H1 (cell line): ENCODE data around the gene LIPC. TPM values are rescaled to one million over a fixed set of nuclear protein-coding genes. Genes with fewer than 3 reads are reported as not detected.

Source experiments
- CBX5 ChIP-seq: fragments of 300-800, 300-1000 bp; sonication (generic); IDR thresholded peaks from 2 replicates; pipeline ENCODE4 v1.7.1; 2016; ENCODE audit warnings: antibody characterized with exemption, low read length, low read depth
- CEBPB ChIP-seq: IDR thresholded peaks from 2 replicates; pipeline ENCODE4 v1.6.1; 2012; ENCODE audit warnings: low read depth, low read length
- CREB1 ChIP-seq: IDR thresholded peaks from 2 replicates; pipeline ENCODE4 v1.6.1; 2012; ENCODE audit warnings: inconsistent platforms
- CTBP2 ChIP-seq: IDR thresholded peaks from 2 replicates; pipeline ENCODE4 v1.7.0; 2011; ENCODE audit warnings: borderline replicate concordance, mild to moderate bottlenecking, moderate library complexity, mixed read lengths, low read length; ENCODE audit not compliant: insufficient read depth, insufficient read length
- GABPA ChIP-seq: IDR thresholded peaks from 2 replicates; pipeline ENCODE4 v1.6.1; 2011; ENCODE audit warnings: mild to moderate bottlenecking, low read length, moderate library complexity, borderline replicate concordance; ENCODE audit not compliant: insufficient read depth
- JUND ChIP-seq: IDR thresholded peaks from 2 replicates; pipeline ENCODE4 v1.6.1; 2011; ENCODE audit warnings: mild to moderate bottlenecking, improper control_type of control experiment, low read length
- NANOG ChIP-seq: IDR thresholded peaks from 2 replicates; pipeline ENCODE4 v1.6.1; 2011; ENCODE audit warnings: low read length, low read depth, mild to moderate bottlenecking, inconsistent platforms; ENCODE audit not compliant: insufficient read depth, poor library complexity, severe bottlenecking
- NRF1 ChIP-seq: IDR thresholded peaks from 2 replicates; pipeline ENCODE4 v1.6.1; 2011; ENCODE audit warnings: mild to moderate bottlenecking, low read depth, low read length, improper control_type of control experiment
- RFX5 ChIP-seq: IDR thresholded peaks from 2 replicates; pipeline ENCODE4 v1.6.1; 2011; ENCODE audit warnings: low read depth, low read length, improper control_type of control experiment, borderline replicate concordance
- TAF1 ChIP-seq: IDR thresholded peaks from 2 replicates; pipeline ENCODE4 v1.6.1; 2011; ENCODE audit warnings: mild to moderate bottlenecking, low read depth, low read length
- TCF12 ChIP-seq: IDR thresholded peaks from 2 replicates; pipeline ENCODE4 v1.6.1; 2011; ENCODE audit warnings: low read depth, mild to moderate bottlenecking, low read length
- TEAD4 ChIP-seq: IDR thresholded peaks from 2 replicates; pipeline ENCODE4 v1.6.1; 2012; ENCODE audit warnings: low read depth, low read length, inconsistent platforms, mixed read lengths
- polyA plus RNA-seq, 7 experiments: library from polyadenylated mRNA; depleted of rRNA in 3 of 7; stranded (reverse) in 5 of 7; unstranded in 2 of 7; fragments of >200 nt in 5 of 7; fragments of 200-250 nt in 2 of 7; gene quantifications; 1 replicate in 5 of 7; 2 replicates in 1 of 7; 4 replicates in 1 of 7; pipeline versions ENCODE4 v1.2.1 to v1.2.3, GENCODE V29; 2011 to 2013; ENCODE audit warnings: missing spikeins in 2 of 7, mixed read lengths in 2 of 7
- total RNA-seq: library from RNA; stranded (reverse); fragmentation: NEBNext Ultra II Directional; extraction: Animal tissue kit (Norgen Biotek cat#: 25700); gene quantifications from 2 replicates; pipeline ENCODE4 v1.2.1, GENCODE V29; 2021
- TF ChIP-seq, protein P1 (sequence below): fragments of 300-600 bp; sonication (generic); IDR thresholded peaks from 2 replicates; pipeline ENCODE4 v1.7.1; 2012; ENCODE audit warnings: low read length, moderate library complexity, mild to moderate bottlenecking, inconsistent platforms; ENCODE audit not compliant: insufficient replicate concordance

The LIPC gene
- total and polyA plus RNA-seq, 2 of the 8 experiments (the other 6 are each of a cell fraction or from before 2014, with no cell fraction given), result not detected

DNA sequence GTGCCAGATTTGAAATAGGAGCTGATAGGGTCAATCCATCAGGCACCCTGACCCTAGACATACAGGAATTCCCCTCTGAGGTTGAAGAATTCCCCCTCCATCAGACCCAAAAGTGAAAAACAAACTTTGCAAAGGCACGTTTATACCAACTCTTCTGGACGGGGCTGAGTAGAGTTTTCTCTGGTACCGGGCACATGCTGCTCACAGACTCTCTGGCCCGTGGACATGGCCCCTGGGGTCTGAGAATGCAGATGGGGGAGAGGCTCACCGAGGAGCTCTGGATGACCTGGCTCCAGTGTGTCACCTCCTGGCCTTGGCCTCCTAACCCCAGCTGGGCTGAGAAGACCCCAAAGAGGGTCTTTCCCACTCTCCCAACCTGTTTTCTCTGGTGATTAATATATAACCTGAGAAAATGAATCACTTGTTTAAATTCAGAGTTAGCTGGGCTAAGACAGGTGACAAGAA, 11.2 kb upstream of the LIPC start (continued):
- TF ChIP-seq, protein P1, sequence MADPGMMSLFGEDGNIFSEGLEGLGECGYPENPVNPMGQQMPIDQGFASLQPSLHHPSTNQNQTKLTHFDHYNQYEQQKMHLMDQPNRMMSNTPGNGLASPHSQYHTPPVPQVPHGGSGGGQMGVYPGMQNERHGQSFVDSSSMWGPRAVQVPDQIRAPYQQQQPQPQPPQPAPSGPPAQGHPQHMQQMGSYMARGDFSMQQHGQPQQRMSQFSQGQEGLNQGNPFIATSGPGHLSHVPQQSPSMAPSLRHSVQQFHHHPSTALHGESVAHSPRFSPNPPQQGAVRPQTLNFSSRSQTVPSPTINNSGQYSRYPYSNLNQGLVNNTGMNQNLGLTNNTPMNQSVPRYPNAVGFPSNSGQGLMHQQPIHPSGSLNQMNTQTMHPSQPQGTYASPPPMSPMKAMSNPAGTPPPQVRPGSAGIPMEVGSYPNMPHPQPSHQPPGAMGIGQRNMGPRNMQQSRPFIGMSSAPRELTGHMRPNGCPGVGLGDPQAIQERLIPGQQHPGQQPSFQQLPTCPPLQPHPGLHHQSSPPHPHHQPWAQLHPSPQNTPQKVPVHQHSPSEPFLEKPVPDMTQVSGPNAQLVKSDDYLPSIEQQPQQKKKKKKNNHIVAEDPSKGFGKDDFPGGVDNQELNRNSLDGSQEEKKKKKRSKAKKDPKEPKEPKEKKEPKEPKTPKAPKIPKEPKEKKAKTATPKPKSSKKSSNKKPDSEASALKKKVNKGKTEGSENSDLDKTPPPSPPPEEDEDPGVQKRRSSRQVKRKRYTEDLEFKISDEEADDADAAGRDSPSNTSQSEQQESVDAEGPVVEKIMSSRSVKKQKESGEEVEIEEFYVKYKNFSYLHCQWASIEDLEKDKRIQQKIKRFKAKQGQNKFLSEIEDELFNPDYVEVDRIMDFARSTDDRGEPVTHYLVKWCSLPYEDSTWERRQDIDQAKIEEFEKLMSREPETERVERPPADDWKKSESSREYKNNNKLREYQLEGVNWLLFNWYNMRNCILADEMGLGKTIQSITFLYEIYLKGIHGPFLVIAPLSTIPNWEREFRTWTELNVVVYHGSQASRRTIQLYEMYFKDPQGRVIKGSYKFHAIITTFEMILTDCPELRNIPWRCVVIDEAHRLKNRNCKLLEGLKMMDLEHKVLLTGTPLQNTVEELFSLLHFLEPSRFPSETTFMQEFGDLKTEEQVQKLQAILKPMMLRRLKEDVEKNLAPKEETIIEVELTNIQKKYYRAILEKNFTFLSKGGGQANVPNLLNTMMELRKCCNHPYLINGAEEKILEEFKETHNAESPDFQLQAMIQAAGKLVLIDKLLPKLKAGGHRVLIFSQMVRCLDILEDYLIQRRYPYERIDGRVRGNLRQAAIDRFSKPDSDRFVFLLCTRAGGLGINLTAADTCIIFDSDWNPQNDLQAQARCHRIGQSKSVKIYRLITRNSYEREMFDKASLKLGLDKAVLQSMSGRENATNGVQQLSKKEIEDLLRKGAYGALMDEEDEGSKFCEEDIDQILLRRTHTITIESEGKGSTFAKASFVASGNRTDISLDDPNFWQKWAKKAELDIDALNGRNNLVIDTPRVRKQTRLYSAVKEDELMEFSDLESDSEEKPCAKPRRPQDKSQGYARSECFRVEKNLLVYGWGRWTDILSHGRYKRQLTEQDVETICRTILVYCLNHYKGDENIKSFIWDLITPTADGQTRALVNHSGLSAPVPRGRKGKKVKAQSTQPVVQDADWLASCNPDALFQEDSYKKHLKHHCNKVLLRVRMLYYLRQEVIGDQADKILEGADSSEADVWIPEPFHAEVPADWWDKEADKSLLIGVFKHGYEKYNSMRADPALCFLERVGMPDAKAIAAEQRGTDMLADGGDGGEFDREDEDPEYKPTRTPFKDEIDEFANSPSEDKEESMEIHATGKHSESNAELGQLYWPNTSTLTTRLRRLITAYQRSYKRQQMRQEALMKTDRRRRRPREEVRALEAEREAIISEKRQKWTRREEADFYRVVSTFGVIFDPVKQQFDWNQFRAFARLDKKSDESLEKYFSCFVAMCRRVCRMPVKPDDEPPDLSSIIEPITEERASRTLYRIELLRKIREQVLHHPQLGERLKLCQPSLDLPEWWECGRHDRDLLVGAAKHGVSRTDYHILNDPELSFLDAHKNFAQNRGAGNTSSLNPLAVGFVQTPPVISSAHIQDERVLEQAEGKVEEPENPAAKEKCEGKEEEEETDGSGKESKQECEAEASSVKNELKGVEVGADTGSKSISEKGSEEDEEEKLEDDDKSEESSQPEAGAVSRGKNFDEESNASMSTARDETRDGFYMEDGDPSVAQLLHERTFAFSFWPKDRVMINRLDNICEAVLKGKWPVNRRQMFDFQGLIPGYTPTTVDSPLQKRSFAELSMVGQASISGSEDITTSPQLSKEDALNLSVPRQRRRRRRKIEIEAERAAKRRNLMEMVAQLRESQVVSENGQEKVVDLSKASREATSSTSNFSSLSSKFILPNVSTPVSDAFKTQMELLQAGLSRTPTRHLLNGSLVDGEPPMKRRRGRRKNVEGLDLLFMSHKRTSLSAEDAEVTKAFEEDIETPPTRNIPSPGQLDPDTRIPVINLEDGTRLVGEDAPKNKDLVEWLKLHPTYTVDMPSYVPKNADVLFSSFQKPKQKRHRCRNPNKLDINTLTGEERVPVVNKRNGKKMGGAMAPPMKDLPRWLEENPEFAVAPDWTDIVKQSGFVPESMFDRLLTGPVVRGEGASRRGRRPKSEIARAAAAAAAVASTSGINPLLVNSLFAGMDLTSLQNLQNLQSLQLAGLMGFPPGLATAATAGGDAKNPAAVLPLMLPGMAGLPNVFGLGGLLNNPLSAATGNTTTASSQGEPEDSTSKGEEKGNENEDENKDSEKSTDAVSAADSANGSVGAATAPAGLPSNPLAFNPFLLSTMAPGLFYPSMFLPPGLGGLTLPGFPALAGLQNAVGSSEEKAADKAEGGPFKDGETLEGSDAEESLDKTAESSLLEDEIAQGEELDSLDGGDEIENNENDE, result no peak
- TF ChIP-seq NANOG (no peak), CBX5 (no peak), NRF1 (no peak), TEAD4 (no peak), TAF1 (no peak), CTBP2 (no peak), CREB1 (no peak), GABPA (no peak), RFX5 (no peak), JUND (no peak), TCF12 (no peak), CEBPB (no peak)
